ENCODE results near the gene FAM50B. TPM values are rescaled to one million over a fixed set of nuclear protein-coding genes. Genes with fewer than 3 reads are reported as not detected.

Gene FAM50B
- total RNA-seq, 4 donors from 2014 or later, result 1.8 to 25.4 (median 12.2) TPM

DNA sequence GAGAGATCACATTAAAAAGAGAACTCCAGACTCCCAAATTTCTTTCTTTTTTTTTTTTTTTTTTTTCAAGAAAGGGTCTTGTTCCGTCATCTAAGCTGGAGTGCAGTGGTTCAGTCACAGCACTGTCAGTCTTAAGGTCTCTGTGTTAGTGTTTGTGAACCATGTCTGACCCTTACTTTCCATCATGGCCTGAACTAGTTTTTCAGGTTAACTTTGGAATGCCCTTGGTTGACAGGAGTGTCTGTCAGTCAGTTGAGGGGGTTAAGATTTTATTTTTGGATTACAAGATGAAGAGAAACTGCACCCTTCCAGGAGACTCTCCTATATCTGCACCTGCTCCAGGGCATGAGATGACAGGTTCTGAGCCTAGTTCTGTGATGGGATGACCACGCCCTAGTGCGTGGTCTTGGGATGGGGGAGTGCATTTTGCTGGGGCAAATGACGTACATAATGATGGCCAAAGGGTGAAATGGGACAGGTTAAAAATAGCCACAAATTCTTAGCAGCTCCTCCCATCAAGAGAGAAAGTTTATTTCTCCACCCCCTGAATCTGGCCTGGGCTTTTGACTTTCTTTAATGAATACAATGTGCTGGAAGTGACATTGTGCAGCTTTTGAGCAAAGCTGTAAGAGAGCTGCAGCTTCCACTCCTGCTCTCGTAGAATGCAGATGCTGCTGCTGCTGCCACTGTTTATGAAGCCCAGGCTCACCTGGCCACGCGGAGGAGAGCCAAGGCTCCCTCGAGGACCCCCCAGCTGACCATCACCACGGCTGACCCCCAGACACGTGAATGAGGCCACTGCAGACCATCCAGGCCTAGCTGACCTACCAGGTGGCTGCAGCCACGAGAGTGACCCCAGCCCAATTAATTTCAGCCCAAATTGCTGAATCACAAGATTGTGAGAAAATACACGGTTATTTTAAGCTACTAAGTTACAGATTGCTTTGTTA is 29.7 kb upstream of the FAM50B start:
- no peaks in the 10 kb centered on the region for H3K4me1 ChIP-seq
- H3K36me3 ChIP-seq, result no peaks in the 10 kb centered on the region
- TF ChIP-seq, protein P1, sequence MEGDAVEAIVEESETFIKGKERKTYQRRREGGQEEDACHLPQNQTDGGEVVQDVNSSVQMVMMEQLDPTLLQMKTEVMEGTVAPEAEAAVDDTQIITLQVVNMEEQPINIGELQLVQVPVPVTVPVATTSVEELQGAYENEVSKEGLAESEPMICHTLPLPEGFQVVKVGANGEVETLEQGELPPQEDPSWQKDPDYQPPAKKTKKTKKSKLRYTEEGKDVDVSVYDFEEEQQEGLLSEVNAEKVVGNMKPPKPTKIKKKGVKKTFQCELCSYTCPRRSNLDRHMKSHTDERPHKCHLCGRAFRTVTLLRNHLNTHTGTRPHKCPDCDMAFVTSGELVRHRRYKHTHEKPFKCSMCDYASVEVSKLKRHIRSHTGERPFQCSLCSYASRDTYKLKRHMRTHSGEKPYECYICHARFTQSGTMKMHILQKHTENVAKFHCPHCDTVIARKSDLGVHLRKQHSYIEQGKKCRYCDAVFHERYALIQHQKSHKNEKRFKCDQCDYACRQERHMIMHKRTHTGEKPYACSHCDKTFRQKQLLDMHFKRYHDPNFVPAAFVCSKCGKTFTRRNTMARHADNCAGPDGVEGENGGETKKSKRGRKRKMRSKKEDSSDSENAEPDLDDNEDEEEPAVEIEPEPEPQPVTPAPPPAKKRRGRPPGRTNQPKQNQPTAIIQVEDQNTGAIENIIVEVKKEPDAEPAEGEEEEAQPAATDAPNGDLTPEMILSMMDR (IDR thresholded peaks at IDR 0.05), result no peak
- no peak for TF ChIP-seq POLR2A (IDR thresholded peaks at IDR 0.05)
- H3K27me3 ChIP-seq, result no peaks in the 10 kb centered on the region
- intact Hi-C loops (cut with DNase I; ENCODE audit: low total_unique reads), result loop anchor here (10.0 kb wide), 1 partner anchor 75 kb away; no protein-coding TSS in a partner anchor
- H3K9me3 ChIP-seq, result no peaks in the 10 kb centered on the region
- no peak for DNase-seq
- no peak overlapping the region for H3K27ac ChIP-seq
- no peak overlapping the region for H3K4me3 ChIP-seq

DNA sequence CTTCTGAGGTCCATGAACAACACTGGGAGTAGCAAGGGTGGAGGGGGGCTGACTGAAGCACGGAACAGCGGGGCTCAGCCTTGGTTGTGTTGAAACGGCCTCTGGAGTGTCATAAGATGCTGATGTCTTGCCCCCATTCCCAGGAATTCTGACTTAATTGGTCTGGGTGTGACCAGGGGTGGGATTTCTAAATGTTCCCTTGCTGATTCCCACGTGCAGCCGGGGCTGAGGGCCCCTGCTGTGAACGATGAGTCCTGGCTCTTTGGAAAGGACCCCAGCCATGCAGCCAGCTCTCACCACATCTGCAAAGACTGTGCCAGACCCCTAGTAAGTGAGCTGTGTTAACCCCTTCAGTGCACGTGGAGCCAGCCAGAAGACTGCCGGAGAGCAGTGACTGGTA is 28.6 kb upstream of the FAM50B start:
- Histone ChIP-seq H3K4me3 (no peak overlapping the region), H3K36me3 (no peaks in the 10 kb centered on the region), H3K27me3 (no peaks in the 10 kb centered on the region), H3K9me3 (no peaks in the 10 kb centered on the region), H3K27ac (no peak overlapping the region), H3K4me1 (peaks cover 0 to 4% of the 10 kb centered on the region in 2 donors)
- peak in 1 of 2 donors; percentile 36 for DNase-seq
- TF ChIP-seq POLR2A (IDR thresholded peaks at IDR 0.05), result no peak
- TF ChIP-seq, protein P1 (IDR thresholded peaks at IDR 0.05), result no peak
- intact Hi-C loops (cut with DNase I; ENCODE audit: low total_unique reads), result loop anchor here (10.0 kb wide), 1 partner anchor 76 kb away; no protein-coding TSS in a partner anchor

DNA sequence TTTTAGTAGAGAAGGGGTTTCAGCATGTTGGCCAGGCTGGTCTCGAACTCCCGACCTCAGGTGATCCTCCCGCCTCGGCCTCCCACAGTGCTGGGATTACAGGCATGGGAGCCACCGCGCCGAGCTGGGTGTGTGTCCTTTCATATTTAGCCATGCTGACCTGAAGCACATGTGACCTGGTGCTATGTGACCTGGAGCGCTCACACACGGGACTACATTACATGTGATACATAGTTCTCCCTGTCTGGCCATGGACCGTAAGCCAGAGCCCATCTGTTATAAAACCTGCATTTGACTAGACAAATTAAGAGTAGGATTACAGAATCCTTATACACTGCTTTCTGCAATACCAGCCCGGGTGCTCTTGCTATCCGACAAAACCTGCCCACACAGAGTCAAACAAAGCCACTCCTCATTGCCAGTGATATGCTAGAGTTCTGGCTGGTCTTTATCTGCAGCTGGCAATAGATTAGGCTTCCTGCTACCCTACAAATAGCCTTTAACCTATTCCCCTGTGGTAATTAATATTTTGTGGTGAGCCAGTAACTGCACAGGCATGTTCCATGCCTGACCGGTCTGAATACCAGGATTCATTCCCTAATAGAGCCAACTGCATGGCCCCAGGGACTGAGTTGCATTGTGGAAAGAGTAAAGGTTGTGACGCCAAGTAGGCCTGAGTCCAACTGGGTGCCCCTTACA is 26.3 kb upstream of the FAM50B start:
- no peak overlapping the region for H3K4me3 ChIP-seq
- DNase-seq, result no peak
- H3K27ac ChIP-seq, result no peak overlapping the region
- intact Hi-C loops (cut with DNase I; ENCODE audit: low total_unique reads), result loop anchor here (10.0 kb wide), 1 partner anchor 78 kb away; no protein-coding TSS in a partner anchor
- no peaks in the 10 kb centered on the region for H3K27me3 ChIP-seq
- H3K9me3 ChIP-seq, result no peaks in the 10 kb centered on the region
- peaks cover 0 to 4% of the 10 kb centered on the region in 2 donors for H3K4me1 ChIP-seq
- TF ChIP-seq, protein P1 (IDR thresholded peaks at IDR 0.05), result no peak
- no peak for TF ChIP-seq POLR2A (IDR thresholded peaks at IDR 0.05)
- H3K36me3 ChIP-seq, result no peaks in the 10 kb centered on the region

DNA sequence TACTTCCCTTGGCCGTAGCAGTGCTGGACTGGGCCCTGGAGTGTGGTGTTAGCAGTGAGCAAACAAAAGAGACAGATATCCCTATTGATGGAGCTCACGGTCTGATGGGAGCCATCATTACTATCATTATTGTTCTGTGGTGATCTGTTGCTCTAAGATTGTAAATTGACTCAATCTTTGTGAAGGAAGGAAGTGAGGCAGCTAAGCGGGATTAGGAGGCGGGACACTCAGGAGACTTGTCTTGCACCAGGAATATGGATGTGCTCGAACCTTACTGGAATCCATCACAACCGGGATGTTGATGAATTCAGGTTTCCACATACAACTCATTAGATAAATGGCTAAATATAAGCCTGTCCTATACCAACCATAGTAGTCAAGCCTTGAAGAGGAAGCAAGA is 25.5 kb upstream of the FAM50B start:
- intact Hi-C loops (cut with DNase I; ENCODE audit: low total_unique reads), result loop anchor here (10.0 kb wide), 1 partner anchor 79 kb away; no protein-coding TSS in a partner anchor
- no peak overlapping the region for H3K4me3 ChIP-seq
- H3K27me3 ChIP-seq, result no peaks in the 10 kb centered on the region
- peaks cover 0 to 4% of the 10 kb centered on the region in 2 donors for H3K4me1 ChIP-seq
- no peaks in the 10 kb centered on the region for H3K36me3 ChIP-seq
- no peak for TF ChIP-seq POLR2A (IDR thresholded peaks at IDR 0.05)
- DNase-seq, result no peak
- no peaks in the 10 kb centered on the region for H3K9me3 ChIP-seq
- H3K27ac ChIP-seq, result no peak overlapping the region

DNA sequence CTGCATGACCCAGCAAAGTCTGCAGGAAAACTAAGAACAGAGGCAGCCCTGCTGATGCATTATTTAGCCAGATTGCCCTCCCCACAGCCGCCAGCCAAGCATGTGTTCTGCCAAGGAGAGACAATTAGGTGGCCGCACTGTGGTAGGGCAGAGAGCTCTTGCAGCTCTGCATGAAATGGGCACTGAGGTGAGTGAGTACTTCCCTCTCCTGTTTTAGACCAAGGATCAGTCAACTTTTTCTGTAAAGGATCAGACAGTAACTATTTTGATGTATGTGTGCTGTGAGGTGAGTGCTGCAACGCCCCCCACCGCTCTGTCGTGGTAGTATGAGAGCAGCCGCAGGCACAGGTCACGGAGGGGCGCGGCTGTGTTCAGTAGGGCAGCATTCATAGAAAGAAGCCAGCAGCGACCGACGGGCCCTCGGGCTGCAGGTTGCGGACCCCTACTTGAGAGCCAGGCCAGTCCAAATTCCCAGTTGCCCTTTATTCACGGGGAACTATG is 23.8 kb upstream of the FAM50B start:
- Histone ChIP-seq H3K27ac (peak overlapping the region; percentile 91 to 93), H3K9me3 (no peaks in the 10 kb centered on the region), H3K27me3 (no peaks in the 10 kb centered on the region), H3K36me3 (no peaks in the 10 kb centered on the region), H3K4me3 (peak overlapping the region in 1 of 2 donors; percentile 18), H3K4me1 (peaks cover 0 to 4% of the 10 kb centered on the region in 2 donors)
- DNase-seq, result peak; percentile 51 to 54
- TF ChIP-seq POLR2A (IDR thresholded peaks at IDR 0.05), result no peak
- TF ChIP-seq, protein P1 (IDR thresholded peaks at IDR 0.05), result peak; percentile 38 to 49 (median 42)
- intact Hi-C loops (cut with DNase I; ENCODE audit: low total_unique reads), result loop anchor here (10.0 kb wide), 1 partner anchor 81 kb away; no protein-coding TSS in a partner anchor

Data from uterus (tissue), 4 donors.